ENCODE measurements around the gene CTDSPL. TPM values are rescaled to one million over a fixed set of nuclear protein-coding genes. Genes with fewer than 3 reads are reported as not detected.

CTDSPL gene
- total RNA-seq = 16.6 TPM

GRCh38 chr3:37861620-37862041 is at the start of gene CTDSPL:
Gene CTDSPL, plus strand, starts transcription at chr3:37861880. Its CDS starts 320 bp downstream, at chr3:37862200.

GRCh38 chr3:37990527-37990926 is 128.8 kb downstream of the CTDSPL start, which contains the start of gene VILL:
Gene VILL, plus strand, starts transcription at chr3:37990786. Its CDS starts 2,887 bp downstream, at chr3:37993673.

GRCh38 chr3:38029400-38030125 is 167.9 kb downstream of the CTDSPL start, which contains the start of gene PLCD1:
Gene PLCD1, minus strand, starts transcription at chr3:38029642. Its CDS starts 103 bp downstream, at chr3:38029539.

Small RNAs within 50 kb of the gene (small RNA-seq; reads per million reads assigned to genes)
- gene MIR26A1 = 5.1 reads per million, percentile 92 among the genes with 10 or more reads in this experiment
- not detected for gene RF00019

Other genes starting within 250 kb of the CTDSPL start
- 7.6 TPM for gene VILL, start 128.9 kb downstream of the CTDSPL start, total RNA-seq
- gene PLCD1, start 167.8 kb downstream of the CTDSPL start, total RNA-seq = 7.6 TPM
- gene DLEC1, start 177.3 kb downstream of the CTDSPL start, total RNA-seq = 3.0 TPM

Data from diencephalon (tissue), 1 donor.